ENCODE data around the gene ANKS1B. TPM values are rescaled to one million over a fixed set of nuclear protein-coding genes. Genes with fewer than 3 reads are reported as not detected.
"Not testable (repeated sequence)": the region's sequence is repeated elsewhere in the genome, so short reads cannot be mapped to it uniquely, and the experiment has no call there.

The ANKS1B gene
- total RNA-seq, 2 experiments from 2014 or later, result 0.30 to 1.3 TPM

GRCh38 chr12:98868538-98868937, 1116.2 kb downstream of the ANKS1B start:
- Mint-ChIP-seq H3K9me3 (no peaks in the 10 kb centered on the region), H3K4me3 (no peak overlapping the region), H3K36me3 (ENCODE audit: low read depth) (no peaks in the 10 kb centered on the region), H3K4me1 (peaks cover 10% of the 10 kb centered on the region), H3K27ac (no peak overlapping the region), H3K27me3 (peaks cover 8% of the 10 kb centered on the region)
- no peak for DNase-seq
- POLR2A ChIA-PET, result no interaction called here
- CTCF ChIA-PET, result no interaction called here

GRCh38 chr12:98868076-98868475, 1116.7 kb downstream of the ANKS1B start:
- POLR2A ChIA-PET, result interaction anchor here (0.6 kb wide), 1 partner anchor 17 kb away, joined by 3 read pairs; no protein-coding TSS in a partner anchor
- H3K27me3 Mint-ChIP-seq, result peaks cover 8% of the 10 kb centered on the region
- H3K9me3 Mint-ChIP-seq, result no peaks in the 10 kb centered on the region
- H3K4me3 Mint-ChIP-seq, result no peak overlapping the region
- DNase-seq, result no peak
- H3K36me3 Mint-ChIP-seq (ENCODE audit: low read depth), result no peaks in the 10 kb centered on the region
- CTCF ChIA-PET, result interaction anchor here (1.0 kb wide), 1 partner anchor 109 kb away, joined by 3 read pairs; no protein-coding TSS in a partner anchor
- H3K4me1 Mint-ChIP-seq, result peaks cover 10% of the 10 kb centered on the region
- no peak overlapping the region for H3K27ac Mint-ChIP-seq

- Mint-ChIP-seq H3K9me3 (no peaks in the 10 kb centered on the region), H3K27me3 (peaks cover 4% of the 10 kb centered on the region), H3K4me1 (no peaks in the 10 kb centered on the region), H3K27ac (no peak overlapping the region), H3K36me3 (ENCODE audit: low read depth) (no peaks in the 10 kb centered on the region), H3K4me3 (no peak overlapping the region)
- DNase-seq, result no peak
- ChIA-PET POLR2A (no interaction called here), CTCF (no interaction called here)
These were observed 1120.4 kb downstream of the ANKS1B start for GRCh38 chr12:98864363-98864762.

DNA sequence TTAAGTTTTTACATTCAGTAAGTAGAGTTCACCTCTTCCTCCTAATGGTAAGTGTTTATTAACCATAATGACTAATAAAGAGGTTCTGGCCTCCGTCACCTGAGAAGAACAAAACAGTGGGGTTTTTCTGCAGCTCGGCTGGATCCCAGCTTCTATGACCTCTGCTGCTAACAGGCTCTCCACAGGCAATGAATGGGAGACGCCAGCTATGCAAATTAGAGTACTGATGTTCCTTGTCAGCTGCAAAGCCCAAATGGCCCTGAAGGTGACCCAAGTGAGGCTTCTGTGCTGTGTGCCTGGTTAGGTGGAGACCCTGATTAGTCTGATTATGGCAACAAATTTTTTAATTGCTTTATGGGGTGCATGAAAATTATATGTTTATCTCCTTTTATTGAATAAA, 1121.6 kb downstream of the ANKS1B start:
- ChIA-PET POLR2A (no interaction called here), CTCF (no interaction called here)
- no peak overlapping the region for H3K4me3 Mint-ChIP-seq
- H3K36me3 Mint-ChIP-seq (ENCODE audit: low read depth), result no peaks in the 10 kb centered on the region
- H3K27me3 Mint-ChIP-seq, result peaks cover 6% of the 10 kb centered on the region
- H3K4me1 Mint-ChIP-seq, result no peaks in the 10 kb centered on the region
- no peak overlapping the region for H3K27ac Mint-ChIP-seq
- no peaks in the 10 kb centered on the region for H3K9me3 Mint-ChIP-seq
- no peak for DNase-seq

DNA sequence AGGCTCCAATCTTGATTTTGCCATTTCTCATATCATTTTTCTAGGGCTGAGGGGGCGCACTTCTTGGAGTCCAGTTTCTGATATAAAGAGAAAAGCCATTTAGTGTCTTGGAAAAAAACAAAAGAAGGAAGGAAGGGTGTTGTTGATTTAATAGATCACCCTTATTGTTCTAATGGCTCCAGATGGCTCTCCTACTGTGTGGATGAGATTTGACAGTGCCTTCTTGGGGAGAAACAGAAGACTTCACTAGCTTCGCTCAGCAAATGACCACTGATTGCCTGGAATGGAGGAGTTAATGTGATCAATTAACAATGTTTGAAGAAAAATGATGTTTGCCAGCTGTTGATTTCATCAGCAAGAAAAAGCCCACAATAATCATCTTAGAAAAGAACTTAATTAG, 1123.5 kb downstream of the ANKS1B start:
- ChIA-PET CTCF (no interaction called here), POLR2A (no interaction called here)
- DNase-seq, result no peak
- no peaks in the 10 kb centered on the region for H3K9me3 Mint-ChIP-seq
- H3K27me3 Mint-ChIP-seq, result peaks cover 17% of the 10 kb centered on the region
- H3K4me1 Mint-ChIP-seq, result no peaks in the 10 kb centered on the region
- H3K36me3 Mint-ChIP-seq (ENCODE audit: low read depth), result no peaks in the 10 kb centered on the region
- no peak overlapping the region for H3K4me3 Mint-ChIP-seq
- no peak overlapping the region for H3K27ac Mint-ChIP-seq

- POLR2A ChIA-PET, result no interaction called here
- Mint-ChIP-seq H3K27me3 (peaks cover 17% of the 10 kb centered on the region), H3K27ac (no peak overlapping the region), H3K4me3 (no peak overlapping the region), H3K36me3 (ENCODE audit: low read depth) (no peaks in the 10 kb centered on the region), H3K9me3 (no peaks in the 10 kb centered on the region), H3K4me1 (no peaks in the 10 kb centered on the region)
- DNase-seq, result no peak
- CTCF ChIA-PET, result interaction anchor here (0.5 kb wide), 1 partner anchor 339 kb away, joined by 5 read pairs; no protein-coding TSS in a partner anchor
These were observed 1127.7 kb downstream of the ANKS1B start for GRCh38 chr12:98856897-98857540.

DNA sequence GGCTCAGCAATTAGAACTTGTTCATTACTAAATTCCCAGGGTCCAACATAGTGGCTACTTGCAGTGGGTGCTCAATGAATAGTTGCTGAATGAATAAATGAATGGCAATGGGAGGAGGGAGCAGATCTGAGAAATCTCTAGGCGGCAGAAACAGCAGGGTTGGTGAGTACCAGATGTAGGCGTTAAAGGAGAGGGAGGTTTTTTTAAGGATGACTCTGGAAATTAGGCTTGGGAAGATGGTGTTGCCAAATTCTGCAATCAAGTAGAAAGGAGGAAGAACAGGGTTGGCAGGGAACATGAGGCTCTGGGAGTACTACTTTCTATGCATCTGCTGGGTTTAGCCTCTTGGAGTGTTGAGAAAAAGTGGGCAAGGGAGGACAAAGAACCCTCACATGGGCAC, 1132.6 kb downstream of the ANKS1B start:
- DNase-seq, result no peak
- ChIA-PET POLR2A (no interaction called here), CTCF (no interaction called here)
- no peak overlapping the region for H3K4me3 Mint-ChIP-seq
- peaks cover 13% of the 10 kb centered on the region for H3K27me3 Mint-ChIP-seq
- H3K4me1 Mint-ChIP-seq, result no peaks in the 10 kb centered on the region
- H3K36me3 Mint-ChIP-seq (ENCODE audit: low read depth), result no peaks in the 10 kb centered on the region
- H3K27ac Mint-ChIP-seq, result no peak overlapping the region
- no peaks in the 10 kb centered on the region for H3K9me3 Mint-ChIP-seq

DNA sequence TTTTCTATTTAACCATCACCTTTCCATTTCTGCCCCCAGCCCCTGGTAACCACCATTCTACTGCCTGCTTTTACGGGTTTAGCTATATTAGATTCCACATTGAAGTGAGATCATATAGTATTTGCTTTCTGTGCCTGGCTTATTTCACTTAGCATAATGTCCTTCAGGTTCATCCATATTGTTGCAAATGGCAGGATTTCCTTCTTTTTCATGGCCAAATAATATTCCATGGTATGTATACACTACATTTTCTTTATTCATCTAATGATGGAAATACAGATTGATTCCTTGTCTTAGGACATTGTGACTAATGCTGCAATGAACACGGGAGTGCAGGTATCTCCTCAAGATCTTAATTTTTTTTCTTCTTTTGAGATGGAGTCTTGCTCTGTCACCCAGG, 1137.5 kb downstream of the ANKS1B start:
- ChIA-PET POLR2A (no interaction called here), CTCF (no interaction called here)
- no peak overlapping the region for H3K4me3 Mint-ChIP-seq
- H3K9me3 Mint-ChIP-seq, result no peaks in the 10 kb centered on the region
- peaks cover 13% of the 10 kb centered on the region for H3K27me3 Mint-ChIP-seq
- H3K27ac Mint-ChIP-seq, result no peak overlapping the region
- H3K36me3 Mint-ChIP-seq (ENCODE audit: low read depth), result no peaks in the 10 kb centered on the region
- H3K4me1 Mint-ChIP-seq, result peaks cover 1% of the 10 kb centered on the region
- DNase-seq, result no peak

DNA sequence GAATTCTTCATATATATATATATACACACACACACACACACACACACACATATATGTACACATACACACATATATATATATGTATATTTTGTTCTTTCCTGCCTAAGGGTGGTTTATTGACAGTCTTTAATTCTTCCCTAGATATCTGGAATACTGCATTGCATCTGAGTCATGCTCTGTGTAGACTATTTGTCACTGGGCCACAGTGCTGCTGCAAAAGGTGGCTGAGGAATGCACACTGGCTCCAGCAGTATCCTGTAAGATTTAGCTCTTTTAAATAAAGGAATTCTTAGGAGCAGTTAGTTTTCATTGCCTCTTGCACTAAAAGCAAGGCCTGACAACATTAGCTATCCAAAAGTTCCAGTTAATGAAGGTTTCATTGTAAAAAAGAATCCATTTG, 1138.8 kb downstream of the ANKS1B start:
- CTCF ChIA-PET, result no interaction called here
- Mint-ChIP-seq H3K36me3 (ENCODE audit: low read depth) (no peaks in the 10 kb centered on the region), H3K27me3 (peaks cover 12% of the 10 kb centered on the region), H3K4me1 (peaks cover 1% of the 10 kb centered on the region), H3K27ac (no peak overlapping the region), H3K9me3 (no peaks in the 10 kb centered on the region), H3K4me3 (no peak overlapping the region)
- no peak for DNase-seq
- POLR2A ChIA-PET, result no interaction called here

DNA sequence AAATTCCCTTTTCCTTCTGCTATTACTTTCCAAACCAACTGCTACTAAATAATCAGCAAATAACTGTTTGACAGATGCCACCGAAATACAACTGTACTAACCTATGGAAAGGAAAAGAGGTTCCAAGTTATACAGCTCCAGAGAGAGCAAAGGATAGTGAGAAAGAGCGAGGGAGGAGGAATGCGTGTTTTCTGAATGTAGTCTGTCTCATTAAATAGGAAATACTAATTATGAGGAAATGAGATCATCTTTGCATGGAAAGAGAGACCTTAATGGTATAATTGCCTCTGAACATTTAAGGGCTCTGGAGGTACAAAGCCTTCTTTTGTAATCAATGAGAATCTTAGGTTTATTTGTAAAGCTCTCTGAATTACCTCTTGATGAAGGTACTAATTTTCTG, 1144.4 kb downstream of the ANKS1B start:
- Mint-ChIP-seq H3K4me3 (no peak overlapping the region), H3K27me3 (peaks cover 32% of the 10 kb centered on the region), H3K9me3 (no peaks in the 10 kb centered on the region), H3K27ac (no peak overlapping the region), H3K4me1 (peaks cover 1% of the 10 kb centered on the region), H3K36me3 (ENCODE audit: low read depth) (no peaks in the 10 kb centered on the region)
- DNase-seq, result no peak
- POLR2A ChIA-PET, result no interaction called here
- CTCF ChIA-PET, result no interaction called here

DNA sequence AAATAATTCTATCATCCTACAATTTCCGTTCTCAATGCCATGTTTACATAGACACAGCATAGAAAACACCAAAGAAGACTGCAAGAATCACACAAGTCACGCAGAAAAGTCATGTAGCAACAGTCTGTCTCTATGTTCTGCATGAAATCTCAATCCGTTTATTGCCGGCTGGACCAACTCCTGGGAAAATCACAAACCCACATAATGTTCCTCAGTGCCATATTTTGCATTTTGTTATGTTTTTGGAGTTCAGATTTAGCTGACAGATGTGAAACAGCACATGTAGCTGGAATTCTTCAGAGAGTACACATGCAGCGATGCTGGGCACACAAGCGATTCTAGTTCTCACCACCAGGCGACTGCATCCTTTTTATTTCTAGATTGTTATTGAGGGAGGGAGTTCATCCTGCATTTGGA, 1146.5 kb downstream of the ANKS1B start:
- CTCF ChIA-PET, result no interaction called here
- Mint-ChIP-seq H3K9me3 (no peaks in the 10 kb centered on the region), H3K27ac (no peak overlapping the region), H3K4me3 (no peak overlapping the region), H3K4me1 (peaks cover 1% of the 10 kb centered on the region), H3K27me3 (peaks cover 37% of the 10 kb centered on the region), H3K36me3 (ENCODE audit: low read depth) (no peaks in the 10 kb centered on the region)
- POLR2A ChIA-PET, result no interaction called here
- no peak for DNase-seq

GRCh38 chr12:98837134-98837752, 1147.5 kb downstream of the ANKS1B start:
- H3K36me3 Mint-ChIP-seq (ENCODE audit: low read depth); H3K4me1 Mint-ChIP-seq; H3K4me3 Mint-ChIP-seq; H3K27ac Mint-ChIP-seq; H3K9me3 Mint-ChIP-seq; POLR2A ChIA-PET; DNase-seq; CTCF ChIA-PET: not testable (repeated sequence)
- peaks cover 40% of the 10 kb centered on the region for H3K27me3 Mint-ChIP-seq

DNA sequence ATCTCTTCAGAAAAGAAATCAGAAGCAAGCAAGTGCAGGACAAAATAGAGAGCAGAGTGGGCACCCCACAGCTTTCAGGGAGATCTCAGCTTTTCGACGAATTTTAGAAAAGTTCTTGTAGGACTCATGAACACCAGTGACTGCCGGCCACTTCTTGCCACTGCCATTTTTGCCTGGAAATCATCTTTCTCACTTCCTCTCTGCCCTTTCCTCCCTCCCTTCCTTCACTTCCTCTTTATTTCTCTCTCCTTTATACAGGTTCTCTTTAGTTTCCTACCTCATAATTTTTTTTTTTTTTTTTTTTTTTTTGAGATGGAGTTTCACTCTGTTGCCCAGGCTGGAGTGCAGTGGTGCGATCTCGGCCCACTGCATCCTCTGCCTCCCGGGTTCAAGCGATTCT, 1154.1 kb downstream of the ANKS1B start:
- CTCF ChIA-PET, result no interaction called here
- no peaks in the 10 kb centered on the region for H3K9me3 Mint-ChIP-seq
- DNase-seq, result no peak
- H3K27ac Mint-ChIP-seq, result no peak overlapping the region
- H3K36me3 Mint-ChIP-seq (ENCODE audit: low read depth), result no peaks in the 10 kb centered on the region
- peaks cover 22% of the 10 kb centered on the region for H3K27me3 Mint-ChIP-seq
- POLR2A ChIA-PET, result no interaction called here
- no peaks in the 10 kb centered on the region for H3K4me1 Mint-ChIP-seq
- no peak overlapping the region for H3K4me3 Mint-ChIP-seq

GRCh38 chr12:98828802-98829600, 1155.7 kb downstream of the ANKS1B start:
- CTCF ChIA-PET, result no interaction called here

More at GRCh38 chr12:98828802-98829600, 1155.7 kb downstream of the ANKS1B start:
- Mint-ChIP-seq H3K4me1 (no peaks in the 10 kb centered on the region), H3K9me3 (no peaks in the 10 kb centered on the region), H3K36me3 (ENCODE audit: low read depth) (no peaks in the 10 kb centered on the region), H3K4me3 (no peak overlapping the region), H3K27ac (no peak overlapping the region), H3K27me3 (peaks cover 20% of the 10 kb centered on the region)
- DNase-seq, result no peak
- POLR2A ChIA-PET, result no interaction called here

All from activated CD4-positive, alpha-beta memory T cell treated with anti-CD3 and anti-CD28 coated beads, Interleukin-2, amount 10 ng/mL, durations not matched to agents 7 days and 5 days (primary cell).